Psoas muscle (tissue), 8 donors: ENCODE data around the gene ACTN4. TPM values are rescaled to one million over a fixed set of nuclear protein-coding genes. Genes with fewer than 3 reads are reported as not detected.
A peak's percentile ranks its signal among the peaks of the same experiment; 100 is the strongest.

Source experiments
- ATAC-seq, 4 donors: fragments of 200-7000 bp; cut with Tn5 transposase; one replicate each; pipeline ENCODE4 v1.9.1; 2020; ENCODE audit warnings: moderate library complexity in 3 of 4, mild to moderate bottlenecking in 2 of 4
- DNase-seq, 2 donors: peaks; one replicate each; pipeline ENCODE4 v3.0.0-alpha.2; 2020
- H3K27ac ChIP-seq: fragments of 200-600 bp; one replicate; pipeline ENCODE4 v1.8.0; 2022
- H3K27me3 ChIP-seq, 3 donors: fragments of 200-600 bp in 1 of 3; one replicate each; pipeline versions ENCODE4 v1.6.1 to v1.8.0; 2013 to 2022; ENCODE audit warnings: low read length in 2 of 3, mild to moderate bottlenecking in 2 of 3, moderate library complexity in 1 of 3; ENCODE audit not compliant: insufficient read depth in 3 of 3
- H3K36me3 ChIP-seq, 2 donors: fragments of 200-600 bp in 1 of 2; one replicate each; pipeline versions ENCODE4 v1.6.1 to v1.8.0; 2013 to 2022; ENCODE audit warnings: low read depth in 1 of 2, mild to moderate bottlenecking in 1 of 2, moderate library complexity in 1 of 2; ENCODE audit not compliant: insufficient read depth in 1 of 2
- H3K4me1 ChIP-seq: fragments of 200-600 bp; one replicate; pipeline ENCODE4 v1.8.0; 2022
- H3K4me3 ChIP-seq: fragments of 200-600 bp; one replicate; pipeline ENCODE4 v1.8.0; 2022; ENCODE audit warnings: mild to moderate bottlenecking
- H3K9me3 ChIP-seq: fragments of 200-600 bp; one replicate; pipeline ENCODE4 v1.8.0; 2022
- CTCF ChIP-seq: fragments of 200-600 bp; IDR thresholded peaks from one replicate; pipeline ENCODE4 v1.8.0; 2022; ENCODE audit warnings: antibody characterized with exemption
- WGBS, 3 donors: extraction: QIAGEN DNeasy Blood & Tissue Kit; methylation state at CpG; one replicate each; pipeline versions ENCODE4 v1.1.6 to v1.1.7; 2013; 5-methylcytosine and 5-hydroxymethylcytosine counted together
- intact Hi-C, 2 donors: fragments of 100-400 bp; cut with DNase I; formaldehyde crosslinking; loops; one replicate each; pipeline versions ENCODE4 v1.11.0 to v1.14.2; 2022
- polyA plus RNA-seq, 3 donors: library from polyadenylated mRNA; stranded (reverse); fragments of 200-250 nt; gene quantifications; one replicate each; pipeline ENCODE4 v1.2.3, GENCODE V29; 2013
- total RNA-seq, 4 donors: library from RNA; stranded (reverse); fragmentation: NEBNext Ultra II Directional in 2 of 4; extraction: Animal tissue kit (Norgen Biotek cat#: 25700) in 2 of 4; gene quantifications; one replicate each; pipeline versions ENCODE4 v1.2.1 to v1.2.4, GENCODE V29; 2021 to 2023
- donor health status: healthy with polysubstance abuse.
- donor health status: DM: no; HTN: no; CAD: no; lungs with moderate emphysema.
- donor health status: Bipolar disorder and iron deficiency.
- donor health status: healthy.
- donor health status: DM: yes; HTN: yes; CAD: no.
- donor health status: DM: no; HTN: no; CAD: no.
- donor health status: DM: no; HTN: no; CAD: no.
- donor health status: DM: yes; HTN: yes; CAD: no.

Gene ACTN4
- total and polyA plus RNA-seq, 7 donors, result 38.3 to 127 (median 79.9) TPM

DNA sequence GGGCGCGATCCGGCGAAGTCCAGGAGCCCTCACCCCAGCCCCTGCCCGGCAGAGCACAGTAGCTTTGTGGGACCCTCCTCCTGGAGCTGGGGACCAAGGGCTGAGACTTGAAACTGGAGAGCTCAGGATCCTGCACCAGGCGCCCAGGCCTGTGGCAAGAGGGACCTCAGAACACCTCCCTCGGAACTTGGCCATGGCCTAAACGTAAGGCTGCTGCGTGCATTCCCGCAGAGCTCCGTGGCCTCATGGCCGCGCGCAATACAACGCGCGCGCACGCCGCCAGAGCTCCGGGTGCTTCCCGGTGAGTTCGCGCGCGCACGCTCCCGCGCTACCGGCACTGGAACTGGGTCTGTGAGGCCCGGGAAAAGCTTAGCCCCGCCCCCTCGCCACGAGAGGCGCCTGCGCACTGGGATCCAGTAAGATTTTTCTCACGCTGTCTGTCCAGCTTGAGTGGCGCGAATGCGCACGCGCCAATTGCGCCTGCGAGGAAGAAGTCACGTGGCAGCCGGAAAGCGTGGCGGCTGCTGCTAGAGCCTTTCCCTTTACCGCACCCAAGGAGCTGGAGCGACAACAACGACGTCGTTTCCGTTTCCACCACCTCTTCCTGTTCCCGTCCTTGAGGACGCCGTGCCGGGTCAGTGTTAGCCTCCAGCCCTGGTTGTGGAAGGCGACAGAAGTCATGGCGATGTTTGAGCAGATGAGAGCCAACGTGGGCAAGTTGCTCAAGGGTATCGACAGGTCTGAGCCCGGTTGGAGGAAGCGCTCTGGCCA is 28.7 kb upstream of the ACTN4 start, which contains the start of gene EIF3K:
EIF3K (plus strand) TSS at position 599 of the 771 bp plus-strand sequence; CDS start at position 680, 81 bp downstream.
- intact Hi-C loops, result no loop called here
- ATAC-seq (peak; percentile 92 to 97 (median 94)), DNase-seq (peak; percentile 99 to 100)
- 0 to 1% (median 1%) methylated on average over 63 to 64 of the region's 64 CpGs for WGBS, 3 donors
- no peak for TF ChIP-seq CTCF
- H3K4me1 ChIP-seq, result peaks cover 13% of the 10 kb centered on the region
- H3K36me3 ChIP-seq, result peaks cover 2 to 37% of the 10 kb centered on the region in 2 donors
- peak within 1 kb of the TSS; percentile 95 for H3K4me3 ChIP-seq
- no peaks in the 10 kb centered on the region for H3K27me3 ChIP-seq
- H3K9me3 ChIP-seq, result no peaks in the 10 kb centered on the region
- peak within 1 kb of the TSS; percentile 93 for H3K27ac ChIP-seq

DNA sequence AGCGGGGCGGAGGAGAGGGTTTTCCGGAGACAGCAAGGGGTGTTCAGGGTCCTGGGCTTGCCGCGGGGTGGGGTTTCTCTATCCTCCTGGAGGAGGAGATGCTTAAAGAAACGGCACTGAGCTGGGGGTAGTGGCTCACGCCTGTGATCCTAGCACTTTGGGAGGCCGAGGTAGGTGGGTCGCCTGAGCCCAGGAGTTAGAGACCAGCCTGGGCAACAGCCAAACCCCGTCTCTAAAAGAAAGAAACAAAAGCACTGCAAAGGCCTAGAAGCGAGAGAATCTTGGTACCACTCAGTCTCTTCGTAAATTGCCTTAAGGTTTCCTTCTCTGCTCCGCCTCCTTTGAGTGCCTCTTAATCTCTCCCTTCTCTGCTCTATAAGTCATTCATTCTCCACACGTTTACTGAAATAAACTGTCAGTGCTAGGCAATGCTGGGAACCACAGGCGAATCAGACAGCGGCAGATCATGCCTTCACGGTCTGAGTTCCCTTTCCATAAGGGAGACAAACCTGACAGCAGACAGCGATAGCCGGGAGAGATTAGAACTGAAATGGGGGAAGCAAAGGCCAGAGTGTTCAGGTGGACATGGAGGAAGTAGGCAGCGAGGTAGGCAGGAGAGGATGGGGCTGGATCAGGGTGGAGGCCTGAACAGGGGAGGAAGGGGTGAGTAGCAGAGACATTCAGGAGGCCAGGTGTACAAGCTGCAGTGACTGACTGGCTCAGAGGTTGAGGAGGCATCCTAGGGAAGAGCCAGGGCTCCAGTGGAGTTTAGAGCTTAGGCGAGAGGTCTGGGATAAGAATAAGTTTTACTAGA is 27.9 kb upstream of the ACTN4 start:
- peak overlapping the region; percentile 95 for H3K4me3 ChIP-seq
- DNase-seq, result no peak
- WGBS, 3 donors, result 16 to 19% (median 19%) methylated on average over 21 of the region's 21 CpGs
- H3K36me3 ChIP-seq, result peaks cover 4 to 45% of the 10 kb centered on the region in 2 donors
- no peaks in the 10 kb centered on the region for H3K9me3 ChIP-seq
- peak overlapping the region; percentile 93 for H3K27ac ChIP-seq
- intact Hi-C loops, result no loop called here
- no peak for TF ChIP-seq CTCF
- ATAC-seq, result peak in 3 of 4 donors; percentile 6 to 20 (median 8)
- H3K27me3 ChIP-seq, result no peaks in the 10 kb centered on the region
- H3K4me1 ChIP-seq, result peaks cover 13% of the 10 kb centered on the region

- DNase-seq, result no peak
- no peaks in the 10 kb centered on the region for H3K27me3 ChIP-seq
- no peak for ATAC-seq
- H3K27ac ChIP-seq, result no peak overlapping the region
- WGBS, 3 donors, result 78 to 83% (median 83%) methylated on average over 3 of the region's 3 CpGs
- peaks cover 11 to 97% of the 10 kb centered on the region in 2 donors for H3K36me3 ChIP-seq
- no peaks in the 10 kb centered on the region for H3K9me3 ChIP-seq
- H3K4me1 ChIP-seq, result peaks cover 7% of the 10 kb centered on the region
- H3K4me3 ChIP-seq, result no peak overlapping the region
- intact Hi-C loops, result no loop called here
- no peak for TF ChIP-seq CTCF
Observed at GRCh38 chr19:38624822-38625221, 22.6 kb upstream of the ACTN4 start.

- Histone ChIP-seq H3K27me3 (no peaks in the 10 kb centered on the region), H3K27ac (no peak overlapping the region), H3K36me3 (peaks cover 11 to 100% of the 10 kb centered on the region in 2 donors), H3K4me1 (no peaks in the 10 kb centered on the region), H3K4me3 (no peak overlapping the region), H3K9me3 (no peaks in the 10 kb centered on the region)
- TF ChIP-seq CTCF, result no peak
- ATAC-seq (no peak), DNase-seq (no peak)
- intact Hi-C loops, result no loop called here
- WGBS, 3 donors, result 95 to 97% (median 97%) methylated on average over 4 of the region's 4 CpGs
Observed at GRCh38 chr19:38626401-38626800, 21.0 kb upstream of the ACTN4 start.
